Activated CD4-positive, alpha-beta T cell treated with anti-CD3 and anti-CD28 coated beads, Interleukin-2, amount 10 ng/mL, durations not matched to agents 7 days and 5 days (primary cell): ENCODE data around the gene PLA2G4D. TPM values are rescaled to one million over a fixed set of nuclear protein-coding genes. Genes with fewer than 3 reads are reported as not detected.

Experiments
- CTCF ChIA-PET: fragments of 350-600 bp; sonication (Branson Sonifier 250); formaldehyde crosslinking; loops from one replicate; lab custom pipeline; 2021; ENCODE audit warnings: antibody characterized with exemption; lab: Charles Lee
- POLR2A ChIA-PET: fragments of 350-600 bp; sonication (Branson Sonifier 250); formaldehyde crosslinking; loops from one replicate; lab custom pipeline; 2021; ENCODE audit warnings: antibody characterized with exemption; lab: Charles Lee
- DNase-seq: peaks from one replicate; pipeline ENCODE4 v3.0.0-alpha.2; 2020
- H3K27ac Mint-ChIP-seq: one replicate; pipeline ENCODE4 v1.8.0; 2021; ENCODE audit warnings: mild to moderate bottlenecking, moderate library complexity, mixed read lengths
- H3K27me3 Mint-ChIP-seq: one replicate; pipeline ENCODE4 v1.8.0; 2021; ENCODE audit warnings: mixed read lengths
- H3K36me3 Mint-ChIP-seq: one replicate; pipeline ENCODE4 v1.8.0; 2021; ENCODE audit warnings: low read depth, mixed read lengths
- H3K4me1 Mint-ChIP-seq: one replicate; pipeline ENCODE4 v1.8.0; 2021; ENCODE audit warnings: mixed read lengths
- H3K4me3 Mint-ChIP-seq: one replicate; pipeline ENCODE4 v1.8.0; 2021; ENCODE audit warnings: mild to moderate bottlenecking, moderate library complexity, mixed read lengths
- H3K9me3 Mint-ChIP-seq: one replicate; pipeline ENCODE4 v1.8.0; 2021; ENCODE audit warnings: mixed read lengths
- total RNA-seq, 2 experiments: library from RNA; stranded (reverse); gene quantifications; one replicate each; pipeline ENCODE4 v1.2.3, GENCODE V29; 2021

Gene PLA2G4D
- total RNA-seq, 2 experiments from 2014 or later, result not detected

DNA sequence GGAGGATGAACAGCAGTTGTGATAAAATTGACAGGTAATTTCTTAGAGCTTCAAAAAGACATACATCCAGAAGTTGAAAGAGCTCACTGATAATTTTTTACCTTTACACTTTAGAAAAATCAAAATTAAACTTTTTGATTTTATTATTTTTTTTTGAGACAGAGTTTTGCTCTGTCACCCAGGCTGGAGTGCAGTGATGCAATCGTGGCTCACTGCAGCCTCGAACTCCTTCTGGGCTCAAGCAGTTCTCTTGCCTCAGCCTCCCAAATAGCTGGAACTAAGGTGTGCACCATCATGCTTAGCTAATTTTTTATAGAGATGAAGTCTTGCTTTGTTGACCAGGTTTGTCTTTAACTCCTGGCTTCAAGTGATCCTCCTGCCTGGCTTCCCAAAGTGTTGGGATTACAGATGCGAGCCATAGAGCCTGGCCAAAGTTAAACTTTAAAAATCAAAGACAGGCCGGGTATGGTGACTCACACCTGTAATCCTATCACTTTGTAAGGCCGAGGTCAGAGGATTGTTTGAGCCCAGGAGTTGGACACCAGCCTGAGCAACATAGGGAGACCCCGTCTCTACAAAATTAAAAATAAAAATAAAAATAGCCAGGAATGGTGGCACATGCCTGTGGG is 40.4 kb upstream of the PLA2G4D start:
- H3K36me3 Mint-ChIP-seq, result no peaks in the 10 kb centered on the region
- no peak overlapping the region for H3K27ac Mint-ChIP-seq
- no peak overlapping the region for H3K4me3 Mint-ChIP-seq
- POLR2A ChIA-PET, result no interaction called here
- H3K27me3 Mint-ChIP-seq, result peaks cover 3% of the 10 kb centered on the region
- CTCF ChIA-PET, result interaction anchor here (0.6 to 1.3 kb wide), 3 partner anchors 66 to 306 kb away, joined by 3 to 5 read pairs (median 4); no protein-coding TSS in a partner anchor
- no peaks in the 10 kb centered on the region for H3K9me3 Mint-ChIP-seq
- H3K4me1 Mint-ChIP-seq, result peaks cover 1% of the 10 kb centered on the region
- DNase-seq, result no peak

DNA sequence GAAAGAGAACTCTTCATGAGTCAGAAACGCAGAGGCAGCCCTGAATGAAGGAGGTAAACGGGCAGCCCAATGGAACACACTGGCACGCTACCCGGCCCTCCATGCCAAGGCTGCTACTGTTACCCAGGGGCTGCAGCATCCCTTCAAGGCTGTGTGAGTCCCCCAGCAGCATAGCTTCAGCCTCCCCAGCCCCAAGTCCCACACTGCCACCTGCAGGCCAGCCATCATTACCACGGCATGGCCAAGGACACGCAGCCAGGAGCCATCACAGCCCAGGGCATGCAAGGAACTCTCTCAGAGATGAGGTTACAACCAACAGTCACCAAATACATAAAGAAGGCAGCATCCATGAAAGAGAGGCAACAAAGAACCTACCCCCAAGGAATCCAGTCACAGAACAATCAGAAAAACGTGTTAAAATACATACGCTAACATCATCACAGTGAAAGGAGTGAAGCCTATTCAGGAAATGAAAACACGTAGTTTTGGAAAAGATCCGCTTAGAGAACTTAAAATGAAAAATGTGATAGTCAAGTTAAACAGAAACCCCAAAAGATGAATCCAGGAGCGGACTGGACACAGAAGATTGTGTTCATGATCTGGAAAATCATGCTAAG is 39.6 kb upstream of the PLA2G4D start:
- H3K27me3 Mint-ChIP-seq, result peaks cover 9% of the 10 kb centered on the region
- no peaks in the 10 kb centered on the region for H3K36me3 Mint-ChIP-seq
- no peak overlapping the region for H3K27ac Mint-ChIP-seq
- peaks cover 1% of the 10 kb centered on the region for H3K4me1 Mint-ChIP-seq
- ChIA-PET CTCF (interaction anchor here (0.8 to 1.3 kb wide), 3 partner anchors 65 to 150 kb away, joined by 3 to 5 read pairs (median 3); no protein-coding TSS in a partner anchor), POLR2A (no interaction called here)
- no peaks in the 10 kb centered on the region for H3K9me3 Mint-ChIP-seq
- peak; percentile 63 for DNase-seq
- no peak overlapping the region for H3K4me3 Mint-ChIP-seq

DNA sequence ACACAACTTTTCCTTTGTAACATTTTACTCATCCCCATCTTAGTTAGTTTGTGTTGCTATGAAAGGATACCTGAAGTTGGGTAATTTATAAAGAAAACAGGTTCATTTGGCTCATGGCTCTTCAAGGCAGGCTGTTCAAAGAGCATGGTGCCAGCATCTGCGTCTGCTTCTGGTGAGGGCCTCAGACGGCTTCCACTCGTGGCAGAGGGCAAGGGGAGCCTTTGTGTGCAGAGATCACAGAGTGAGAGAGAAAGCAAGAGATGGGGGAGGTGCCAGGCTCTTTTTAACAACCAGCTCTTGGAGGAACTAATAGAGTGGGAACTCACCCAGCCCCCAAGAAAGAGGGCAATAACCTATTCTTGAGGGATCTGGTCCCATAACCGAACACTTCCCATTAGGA is 39.0 kb upstream of the PLA2G4D start:
- no peaks in the 10 kb centered on the region for H3K9me3 Mint-ChIP-seq
- H3K27ac Mint-ChIP-seq, result no peak overlapping the region
- H3K4me1 Mint-ChIP-seq, result peaks cover 1% of the 10 kb centered on the region
- no peak for DNase-seq
- ChIA-PET POLR2A (no interaction called here), CTCF (interaction anchor here (0.8 kb wide), 1 partner anchor 150 kb away, joined by 3 read pairs; no protein-coding TSS in a partner anchor)
- H3K36me3 Mint-ChIP-seq, result no peaks in the 10 kb centered on the region
- H3K27me3 Mint-ChIP-seq, result peaks cover 9% of the 10 kb centered on the region
- no peak overlapping the region for H3K4me3 Mint-ChIP-seq

DNA sequence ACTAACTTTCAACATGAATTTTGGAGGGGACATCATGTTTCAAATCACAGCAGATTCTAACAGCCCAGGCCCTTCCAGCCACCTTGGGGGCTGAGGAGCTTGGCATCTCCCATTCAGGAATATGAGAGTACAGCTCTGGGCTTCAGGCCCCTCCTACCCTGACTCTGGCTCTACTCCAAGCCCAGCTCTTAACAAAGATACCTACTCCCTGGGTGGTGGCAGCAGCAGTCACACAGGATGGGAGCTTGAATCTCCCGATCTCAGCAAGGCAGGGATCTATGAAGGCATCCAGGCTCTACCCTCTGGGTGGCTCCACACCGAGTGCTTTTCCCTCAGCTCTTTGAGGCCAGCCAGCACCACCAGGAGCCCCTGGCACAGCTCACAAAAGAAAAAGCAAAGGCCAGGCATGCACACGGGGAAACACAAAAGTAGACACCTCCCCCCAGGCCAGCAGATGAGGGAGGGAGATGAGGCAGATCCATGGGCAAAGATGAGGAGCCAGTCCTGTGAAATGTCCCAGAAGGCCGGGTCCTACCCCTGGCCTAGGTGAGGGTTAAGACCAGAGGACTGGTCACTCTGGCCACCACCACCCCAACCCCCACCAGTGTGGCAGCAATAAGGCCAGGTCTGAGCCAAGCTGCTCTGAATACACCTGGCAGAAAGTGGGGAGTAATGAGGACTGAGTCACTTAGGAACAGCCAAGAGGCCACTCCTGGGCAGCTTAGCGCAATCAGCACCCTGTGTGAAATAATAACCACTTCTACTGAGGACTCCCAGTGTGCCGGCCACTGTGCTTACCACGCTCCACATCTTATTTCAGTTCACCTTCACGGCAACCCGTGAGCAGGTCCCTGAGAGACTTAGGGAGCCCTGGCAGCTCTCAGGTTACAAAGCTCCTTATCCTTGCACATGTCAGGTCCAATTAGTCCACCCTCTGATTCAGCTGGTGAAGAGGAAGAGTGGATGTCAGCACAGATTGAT is 37.8 kb upstream of the PLA2G4D start:
- ChIA-PET POLR2A (interaction anchor here (0.9 kb wide), 1 partner anchor 24 kb away, joined by 3 read pairs; the partner anchor contains the start of gene PLA2G4F), CTCF (interaction anchor here (0.8 to 1.1 kb wide), 2 partner anchors 142 to 281 kb away, joined by 3 to 4 read pairs; no protein-coding TSS in a partner anchor)
- Mint-ChIP-seq H3K9me3 (no peaks in the 10 kb centered on the region), H3K4me1 (no peaks in the 10 kb centered on the region), H3K27ac (no peak overlapping the region), H3K27me3 (peaks cover 15% of the 10 kb centered on the region), H3K4me3 (no peak overlapping the region), H3K36me3 (no peaks in the 10 kb centered on the region)
- DNase-seq, result no peak

DNA sequence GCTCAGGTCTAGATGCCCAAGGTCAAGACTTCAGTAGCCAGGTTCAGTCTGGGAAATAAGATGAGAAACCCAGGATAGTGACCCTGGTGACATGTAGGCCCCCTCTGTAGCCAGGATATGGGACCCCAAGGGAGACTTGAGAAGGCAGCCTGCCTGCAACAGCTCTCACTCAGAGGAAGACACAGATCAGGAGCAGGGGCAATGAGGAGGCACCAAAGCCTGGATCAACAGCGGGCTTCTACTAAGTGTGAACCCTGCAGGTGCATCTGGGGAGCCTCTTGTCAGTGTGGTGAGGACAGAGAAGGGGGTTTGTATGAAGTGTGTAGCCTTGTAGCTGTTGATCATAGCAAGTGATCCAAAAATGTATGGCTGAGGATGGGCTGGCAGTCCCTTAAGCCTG is 36.6 kb upstream of the PLA2G4D start:
- H3K27me3 Mint-ChIP-seq, result peaks cover 15% of the 10 kb centered on the region
- CTCF ChIA-PET, result interaction anchor here (0.8 to 1.9 kb wide), 3 partner anchors 12 to 68 kb away, joined by 3 to 5 read pairs (median 3); partner anchors contain the start of gene PLA2G4D

GRCh38 chr15:42130246-42130986 is 36.1 kb upstream of the PLA2G4D start:
- no peaks in the 10 kb centered on the region for H3K4me1 Mint-ChIP-seq
- POLR2A ChIA-PET, result no interaction called here
- CTCF ChIA-PET, result interaction anchor here (0.8 to 1.9 kb wide), 3 partner anchors 12 to 68 kb away, joined by 3 to 5 read pairs (median 3); partner anchors contain the start of gene PLA2G4D
- DNase-seq, result no peak
- no peaks in the 10 kb centered on the region for H3K9me3 Mint-ChIP-seq
- no peak overlapping the region for H3K4me3 Mint-ChIP-seq
- peaks cover 17% of the 10 kb centered on the region for H3K27me3 Mint-ChIP-seq
- H3K27ac Mint-ChIP-seq, result no peak overlapping the region
- H3K36me3 Mint-ChIP-seq, result no peaks in the 10 kb centered on the region

More for the DNA sequence above, 36.6 kb upstream of the PLA2G4D start:
- no peaks in the 10 kb centered on the region for H3K36me3 Mint-ChIP-seq
- H3K9me3 Mint-ChIP-seq, result no peaks in the 10 kb centered on the region
- POLR2A ChIA-PET, result no interaction called here
- no peak for DNase-seq
- no peak overlapping the region for H3K27ac Mint-ChIP-seq
- no peak overlapping the region for H3K4me3 Mint-ChIP-seq
- H3K4me1 Mint-ChIP-seq, result no peaks in the 10 kb centered on the region

DNA sequence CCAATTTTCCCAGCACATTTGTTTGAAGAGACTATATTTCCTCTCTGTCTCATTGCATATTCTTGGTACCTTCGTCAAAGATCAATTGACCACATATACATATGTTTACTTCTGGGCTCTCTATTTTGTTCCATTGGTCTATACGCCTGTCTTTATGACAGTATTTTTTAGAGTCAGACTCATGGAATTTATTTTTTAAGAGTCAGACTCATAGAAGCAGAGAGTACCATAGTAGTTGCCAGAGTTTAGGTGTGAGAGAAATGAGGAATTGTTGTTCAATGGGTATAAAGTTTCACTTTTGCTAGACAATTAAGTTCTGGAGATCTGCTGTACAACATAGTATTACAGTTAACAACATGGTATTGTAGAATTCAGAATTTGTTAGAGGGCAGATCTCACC is 35.0 kb upstream of the PLA2G4D start:
- Mint-ChIP-seq H3K27me3 (peaks cover 24% of the 10 kb centered on the region), H3K36me3 (no peaks in the 10 kb centered on the region), H3K27ac (no peak overlapping the region), H3K9me3 (no peaks in the 10 kb centered on the region), H3K4me1 (no peaks in the 10 kb centered on the region), H3K4me3 (no peak overlapping the region)
- ChIA-PET CTCF (no interaction called here), POLR2A (no interaction called here)
- DNase-seq, result no peak

DNA sequence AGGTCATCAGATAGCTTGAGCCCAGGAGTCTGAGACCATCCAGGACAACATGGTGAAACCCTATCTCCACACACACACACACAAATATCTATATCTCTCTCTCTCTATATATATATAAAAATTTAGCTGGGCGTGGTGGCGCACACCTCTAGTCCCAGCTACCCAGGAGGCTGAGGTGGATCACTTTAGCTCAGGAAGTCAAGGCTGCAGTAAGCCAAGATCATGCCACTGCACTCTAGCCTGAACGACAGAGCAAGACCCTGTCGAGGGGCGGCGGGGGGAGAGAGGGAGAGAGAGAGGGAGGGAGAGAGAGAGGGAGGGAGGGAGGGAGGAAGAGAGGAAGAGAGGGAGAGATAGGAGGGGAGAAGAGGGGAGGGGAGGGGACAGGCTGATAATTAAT is 34.1 kb upstream of the PLA2G4D start:
- DNase-seq, result no peak
- H3K36me3 Mint-ChIP-seq, result no peaks in the 10 kb centered on the region
- H3K27me3 Mint-ChIP-seq, result peaks cover 28% of the 10 kb centered on the region
- no peaks in the 10 kb centered on the region for H3K9me3 Mint-ChIP-seq
- no peak overlapping the region for H3K4me3 Mint-ChIP-seq
- POLR2A ChIA-PET, result no interaction called here
- no peak overlapping the region for H3K27ac Mint-ChIP-seq
- CTCF ChIA-PET, result no interaction called here
- no peaks in the 10 kb centered on the region for H3K4me1 Mint-ChIP-seq

DNA sequence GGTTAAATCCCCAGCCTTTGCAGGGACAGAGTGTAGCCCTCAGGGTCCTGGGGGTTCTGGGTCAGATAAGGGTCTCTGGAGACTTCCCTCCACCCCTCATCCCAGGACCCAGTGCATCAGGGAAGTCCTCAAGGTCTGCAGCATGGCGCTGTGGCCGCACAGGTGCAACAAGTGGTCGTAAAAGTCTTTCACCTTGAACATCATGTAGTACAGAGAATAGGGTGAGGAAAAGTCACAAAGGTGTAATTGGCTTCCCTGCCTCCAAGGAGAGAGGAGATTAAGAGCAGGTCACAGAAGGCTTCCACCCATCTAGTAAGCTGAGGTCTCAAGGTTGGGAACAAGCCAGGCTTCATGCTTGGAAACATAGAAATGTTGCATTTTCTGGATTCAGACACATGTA is 29.2 kb upstream of the PLA2G4D start:
- POLR2A ChIA-PET, result no interaction called here
- peaks cover 23% of the 10 kb centered on the region for H3K27me3 Mint-ChIP-seq
- no peaks in the 10 kb centered on the region for H3K36me3 Mint-ChIP-seq
- H3K4me3 Mint-ChIP-seq, result no peak overlapping the region
- DNase-seq, result no peak
- H3K27ac Mint-ChIP-seq, result no peak overlapping the region
- no peaks in the 10 kb centered on the region for H3K9me3 Mint-ChIP-seq
- peaks cover 5% of the 10 kb centered on the region for H3K4me1 Mint-ChIP-seq
- CTCF ChIA-PET, result interaction anchor here (0.6 to 1.0 kb wide), 2 partner anchors 20 to 257 kb away, joined by 3 read pairs; no protein-coding TSS in a partner anchor

- DNase-seq, result no peak
- H3K4me1 Mint-ChIP-seq, result peaks cover 5% of the 10 kb centered on the region
- ChIA-PET CTCF (interaction anchor here (2.6 kb wide), 1 partner anchor 10 kb away, joined by 7 read pairs; no protein-coding TSS in a partner anchor), POLR2A (no interaction called here)
- no peak overlapping the region for H3K4me3 Mint-ChIP-seq
- H3K36me3 Mint-ChIP-seq, result no peaks in the 10 kb centered on the region
- H3K9me3 Mint-ChIP-seq, result no peaks in the 10 kb centered on the region
- H3K27ac Mint-ChIP-seq, result no peak overlapping the region
- peaks cover 17% of the 10 kb centered on the region for H3K27me3 Mint-ChIP-seq
These were observed 27.3 kb upstream of the PLA2G4D start for GRCh38 chr15:42121682-42122081.

DNA sequence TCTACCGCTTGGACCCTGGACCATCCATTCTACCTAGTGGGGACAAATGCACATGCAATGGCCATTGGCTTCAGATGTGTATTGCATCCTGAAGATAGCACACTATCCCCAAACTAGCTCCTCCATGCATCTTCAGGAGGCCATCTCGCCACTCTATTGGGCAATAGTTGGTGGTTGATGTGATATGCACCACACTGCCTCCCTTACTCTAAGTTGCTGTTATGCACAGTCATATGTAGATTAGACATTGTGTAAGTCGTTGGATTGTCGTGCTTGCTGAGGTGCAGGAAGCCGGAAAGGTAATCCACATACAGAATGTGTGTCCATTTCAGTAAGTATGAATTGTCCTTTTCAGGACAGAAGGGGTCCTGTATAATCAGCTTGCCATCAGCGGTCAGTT is 26.7 kb upstream of the PLA2G4D start:
- Mint-ChIP-seq H3K9me3 (no peaks in the 10 kb centered on the region), H3K4me3 (no peak overlapping the region), H3K27me3 (peaks cover 17% of the 10 kb centered on the region), H3K36me3 (no peaks in the 10 kb centered on the region), H3K4me1 (peaks cover 5% of the 10 kb centered on the region), H3K27ac (no peak overlapping the region)
- DNase-seq, result no peak
- CTCF ChIA-PET, result interaction anchor here (2.6 kb wide), 1 partner anchor 9 kb away, joined by 7 read pairs; no protein-coding TSS in a partner anchor
- POLR2A ChIA-PET, result no interaction called here

- H3K27me3 Mint-ChIP-seq, result peaks cover 17% of the 10 kb centered on the region
- ChIA-PET CTCF (interaction anchor here (1.0 to 2.6 kb wide), 2 partner anchors 8 to 13 kb away, joined by 4 to 7 read pairs; no protein-coding TSS in a partner anchor), POLR2A (no interaction called here)
These were observed 25.9 kb upstream of the PLA2G4D start for GRCh38 chr15:42120285-42120684.

More at GRCh38 chr15:42120285-42120684, 25.9 kb upstream of the PLA2G4D start:
- DNase-seq, result no peak
- H3K4me1 Mint-ChIP-seq, result peaks cover 5% of the 10 kb centered on the region
- no peak overlapping the region for H3K27ac Mint-ChIP-seq
- no peaks in the 10 kb centered on the region for H3K36me3 Mint-ChIP-seq
- H3K9me3 Mint-ChIP-seq, result no peaks in the 10 kb centered on the region
- H3K4me3 Mint-ChIP-seq, result no peak overlapping the region
